Rectal smooth muscle tissue (tissue), 1 donor: ENCODE data around the gene PODXL.

Source experiments
- H3K27ac ChIP-seq: one replicate; pipeline ENCODE4 v1.7.0; 2013; ENCODE audit warnings: low read depth, low read length, inconsistent platforms
- H3K27me3 ChIP-seq: one replicate; pipeline ENCODE4 v1.7.0; 2013; ENCODE audit warnings: low read length; ENCODE audit not compliant: control insufficient read depth, insufficient read depth
- H3K36me3 ChIP-seq: one replicate; pipeline ENCODE4 v1.7.0; 2013; ENCODE audit warnings: low read length; ENCODE audit not compliant: control insufficient read depth, insufficient read depth
- H3K4me1 ChIP-seq: one replicate; pipeline ENCODE4 v1.7.0; 2013; ENCODE audit warnings: low read length; ENCODE audit not compliant: control insufficient read depth, insufficient read depth
- H3K4me3 ChIP-seq: one replicate; pipeline ENCODE4 v1.7.0; 2013; ENCODE audit warnings: low read length
- H3K9ac ChIP-seq: one replicate; pipeline ENCODE4 v1.7.0; 2013; ENCODE audit warnings: low read length

Gene PODXL

GRCh38 chr7:131462059-131462458 is 94.4 kb downstream of the PODXL start:
- H3K9ac ChIP-seq, result no peak overlapping the region
- H3K4me1 ChIP-seq, result no peaks in the 10 kb centered on the region
- no peaks in the 10 kb centered on the region for H3K36me3 ChIP-seq
- H3K4me3 ChIP-seq, result no peak overlapping the region
- H3K27me3 ChIP-seq, result no peaks in the 10 kb centered on the region
- no peak overlapping the region for H3K27ac ChIP-seq

GRCh38 chr7:131459256-131459655 is 97.2 kb downstream of the PODXL start:
- Histone ChIP-seq H3K27me3 (no peaks in the 10 kb centered on the region), H3K27ac (no peak overlapping the region), H3K4me1 (no peaks in the 10 kb centered on the region), H3K9ac (no peak overlapping the region), H3K4me3 (no peak overlapping the region), H3K36me3 (no peaks in the 10 kb centered on the region)

GRCh38 chr7:131456338-131456737 is 100.1 kb downstream of the PODXL start:
- Histone ChIP-seq H3K36me3 (no peaks in the 10 kb centered on the region), H3K27ac (no peak overlapping the region), H3K4me1 (no peaks in the 10 kb centered on the region), H3K27me3 (no peaks in the 10 kb centered on the region), H3K4me3 (no peak overlapping the region), H3K9ac (no peak overlapping the region)

GRCh38 chr7:131455546-131455945 is 100.9 kb downstream of the PODXL start:
- Histone ChIP-seq H3K27me3 (no peaks in the 10 kb centered on the region), H3K4me3 (no peak overlapping the region), H3K9ac (no peak overlapping the region), H3K4me1 (no peaks in the 10 kb centered on the region), H3K36me3 (no peaks in the 10 kb centered on the region), H3K27ac (no peak overlapping the region)

GRCh38 chr7:131455001-131455400 is 101.4 kb downstream of the PODXL start:
- Histone ChIP-seq H3K27me3 (no peaks in the 10 kb centered on the region), H3K4me3 (no peak overlapping the region), H3K27ac (no peak overlapping the region), H3K9ac (no peak overlapping the region), H3K4me1 (no peaks in the 10 kb centered on the region), H3K36me3 (no peaks in the 10 kb centered on the region)

GRCh38 chr7:131454498-131454897 is 101.9 kb downstream of the PODXL start:
- no peak overlapping the region for H3K4me3 ChIP-seq

More at GRCh38 chr7:131454498-131454897, 101.9 kb downstream of the PODXL start:
- Histone ChIP-seq H3K27me3 (no peaks in the 10 kb centered on the region), H3K4me1 (no peaks in the 10 kb centered on the region), H3K27ac (no peak overlapping the region), H3K9ac (no peak overlapping the region), H3K36me3 (no peaks in the 10 kb centered on the region)
